Measurements from ENCODE around the gene MIDN.

GRCh38 chr19:1236576-1236975 lies 11.8 kb upstream of the MIDN start:
- no peak for TF ChIP-seq NFE2L2 (conservative IDR thresholded peaks at IDR 0.05; ENCODE audit: low read length)
- no peak for TF ChIP-seq CTCF (IDR thresholded peaks at IDR 0.05)
- TF ChIP-seq POLR2A (IDR thresholded peaks at IDR 0.05; ENCODE audit: low read length) = no peak
- TF ChIP-seq JUN (IDR thresholded peaks at IDR 0.05) = no peak
- TF ChIP-seq MAX (IDR thresholded peaks at IDR 0.05) = no peak
- no peak for TF ChIP-seq EHF (CRISPR knock-in tag; IDR thresholded peaks at IDR 0.05)
- no peak for TF ChIP-seq ZC3H11A (IDR thresholded peaks at IDR 0.05)
- no peak for TF ChIP-seq HOXA7 (CRISPR knock-in tag; IDR thresholded peaks at IDR 0.05)
- TF ChIP-seq RAD21 (conservative IDR thresholded peaks at IDR 0.05 in 1 of 2, IDR thresholded peaks at IDR 0.05 in 1 of 2) = no peak
- no peak for TF ChIP-seq CBX8 (IDR thresholded peaks at IDR 0.05)
- no peak for TF ChIP-seq CHD4 (IDR thresholded peaks at IDR 0.05; ENCODE audit: borderline replicate concordance)
- TF ChIP-seq MYC (IDR thresholded peaks at IDR 0.05; ENCODE audit: borderline replicate concordance, low read length) = no peak

All from A549 (cell line).